Sigmoid colon (tissue), 4 donors: ENCODE measurements around the gene ARHGAP25.

Experiments used
- CTCF ChIP-seq, 4 experiments: fragments of 450-650 bp in 3 of 4; fragments of 200-600 bp in 1 of 4; IDR thresholded peaks; one replicate each; pipeline ENCODE4 v1.5.1; 2016 to 2019; ENCODE audit warnings: antibody characterized with exemption in 4 of 4, mild to moderate bottlenecking in 3 of 4, moderate library complexity in 2 of 4
- EP300 ChIP-seq, 4 donors: sonication (generic); formaldehyde crosslinking; IDR thresholded peaks; one replicate each; pipeline ENCODE4 v1.6.1; 2017; ENCODE audit warnings: antibody characterized with exemption in 4 of 4
- POLR2A ChIP-seq, 2 donors: fragments of 450-650 bp; IDR thresholded peaks; one replicate each; pipeline ENCODE4 v1.6.1; 2016; ENCODE audit warnings: antibody characterized with exemption in 2 of 2, mild to moderate bottlenecking in 2 of 2, moderate library complexity in 2 of 2
- POLR2AphosphoS5 ChIP-seq, 4 donors: sonication (generic); formaldehyde crosslinking; IDR thresholded peaks; one replicate each; pipeline ENCODE4 v1.6.1; 2017; ENCODE audit warnings: antibody characterized with exemption in 4 of 4

- no peak for TF ChIP-seq POLR2A (IDR thresholded peaks at IDR 0.05)
- no peak for TF ChIP-seq CTCF (IDR thresholded peaks at IDR 0.05)
- no peak for TF ChIP-seq EP300 (IDR thresholded peaks at IDR 0.05)
- TF ChIP-seq POLR2AphosphoS5 (IDR thresholded peaks at IDR 0.05): no peak
These were observed 7.2 kb downstream of the ARHGAP25 start for GRCh38 chr2:68741805-68742306.
